ENCODE results near the gene CACUL1.

Gene CACUL1

GRCh38 chr10:118732245-118733165 lies 22.3 kb downstream of the CACUL1 start:
- no peak overlapping the region for H3K4me3 ChIP-seq (ENCODE audit: low read depth, low read length)

- H3K4me3 ChIP-seq (ENCODE audit: low read depth, low read length) = no peak overlapping the region
Observed at GRCh38 chr10:118730756-118731456, 23.9 kb downstream of the CACUL1 start.

- H3K4me3 ChIP-seq (ENCODE audit: low read depth, low read length) = no peak overlapping the region
Observed at GRCh38 chr10:118729641-118730258, 25.0 kb downstream of the CACUL1 start.

- H3K4me3 ChIP-seq (ENCODE audit: low read depth, low read length) = no peak overlapping the region
Observed at GRCh38 chr10:118729200-118729599, 25.6 kb downstream of the CACUL1 start.

GRCh38 chr10:118725886-118726500 lies 28.8 kb downstream of the CACUL1 start:
- H3K4me3 ChIP-seq (ENCODE audit: low read depth, low read length) = no peak overlapping the region

GRCh38 chr10:118723466-118723865 lies 31.3 kb downstream of the CACUL1 start:
- H3K4me3 ChIP-seq (ENCODE audit: low read depth, low read length) = no peak overlapping the region

- H3K4me3 ChIP-seq (ENCODE audit: low read depth, low read length) = no peak overlapping the region
Observed at GRCh38 chr10:118721539-118721876, 33.3 kb downstream of the CACUL1 start.

- H3K4me3 ChIP-seq (ENCODE audit: low read depth, low read length) = no peak overlapping the region
Observed at GRCh38 chr10:118720685-118721538, 33.9 kb downstream of the CACUL1 start.

- no peak overlapping the region for H3K4me3 ChIP-seq (ENCODE audit: low read depth, low read length)
Observed at GRCh38 chr10:118714366-118714765, 40.4 kb downstream of the CACUL1 start.

GRCh38 chr10:118712930-118713634 lies 41.7 kb downstream of the CACUL1 start:
- no peak overlapping the region for H3K4me3 ChIP-seq (ENCODE audit: low read depth, low read length)

GRCh38 chr10:118712080-118712479 lies 42.7 kb downstream of the CACUL1 start:
- H3K4me3 ChIP-seq (ENCODE audit: low read depth, low read length) = no peak overlapping the region

- no peak overlapping the region for H3K4me3 ChIP-seq (ENCODE audit: low read depth, low read length)
Observed at GRCh38 chr10:118710487-118710886, 44.3 kb downstream of the CACUL1 start.

GRCh38 chr10:118708571-118708970 lies 46.2 kb downstream of the CACUL1 start:
- no peak overlapping the region for H3K4me3 ChIP-seq (ENCODE audit: low read depth, low read length)

- H3K4me3 ChIP-seq (ENCODE audit: low read depth, low read length) = no peak overlapping the region
Observed at GRCh38 chr10:118704711-118705110, 50.1 kb downstream of the CACUL1 start.

GRCh38 chr10:118701529-118702323 lies 53.0 kb downstream of the CACUL1 start:
- no peak overlapping the region for H3K4me3 ChIP-seq (ENCODE audit: low read depth, low read length)

GRCh38 chr10:118698421-118698820 lies 56.3 kb downstream of the CACUL1 start:
- no peak overlapping the region for H3K4me3 ChIP-seq (ENCODE audit: low read depth, low read length)

GRCh38 chr10:118694848-118695247 lies 59.9 kb downstream of the CACUL1 start:
- no peak overlapping the region for H3K4me3 ChIP-seq (ENCODE audit: low read depth, low read length)

GRCh38 chr10:118692872-118693271 lies 61.9 kb downstream of the CACUL1 start:
- no peak overlapping the region for H3K4me3 ChIP-seq (ENCODE audit: low read depth, low read length)

Data from iPS-11a (cell line).